Osteocyte (in vitro differentiated cells): ENCODE results near the gene BCKDHB. TPM values are rescaled to one million over a fixed set of nuclear protein-coding genes. Genes with fewer than 3 reads are reported as not detected.

ENCODE experiments used
- DNase-seq: peaks from one replicate; pipeline ENCODE4 v3.0.0; 2021; ENCODE audit warnings: mixed read lengths; ENCODE audit not compliant: unreplicated experiment; ENCODE audit errors: extremely low spot score
- H3K27ac Mint-ChIP-seq: one replicate; pipeline ENCODE4 v1.8.0; 2021; ENCODE audit warnings: mild to moderate bottlenecking, mixed read lengths; ENCODE audit not compliant: unreplicated experiment
- H3K27me3 Mint-ChIP-seq: one replicate; pipeline ENCODE4 v1.8.0; 2021; ENCODE audit warnings: mixed read lengths; ENCODE audit not compliant: unreplicated experiment
- H3K36me3 Mint-ChIP-seq: one replicate; pipeline ENCODE4 v1.8.0; 2021; ENCODE audit warnings: mixed read lengths; ENCODE audit not compliant: unreplicated experiment
- H3K4me1 Mint-ChIP-seq: one replicate; pipeline ENCODE4 v1.8.0; 2021; ENCODE audit warnings: mixed read lengths; ENCODE audit not compliant: unreplicated experiment
- H3K4me3 Mint-ChIP-seq: one replicate; pipeline ENCODE4 v1.8.0; 2021; ENCODE audit warnings: mild to moderate bottlenecking, moderate library complexity, mixed read lengths; ENCODE audit not compliant: unreplicated experiment
- H3K9me3 Mint-ChIP-seq: one replicate; pipeline ENCODE4 v1.8.0; 2021; ENCODE audit warnings: mixed read lengths; ENCODE audit not compliant: unreplicated experiment
- total RNA-seq: library from RNA; stranded (reverse); gene quantifications from 2 replicates; pipeline ENCODE4 v1.2.1, GENCODE V29; 2021
- TF ChIP-seq, protein P1 (sequence below): fragments of 200-600 bp; sonication (generic); IDR thresholded peaks from 2 replicates; pipeline ENCODE4 v1.5.0; 2021; ENCODE audit warnings: antibody characterized with exemption, mild to moderate bottlenecking, moderate library complexity

The BCKDHB gene
- total RNA-seq, 1 donor from 2014 or later = 20.4 TPM

DNA sequence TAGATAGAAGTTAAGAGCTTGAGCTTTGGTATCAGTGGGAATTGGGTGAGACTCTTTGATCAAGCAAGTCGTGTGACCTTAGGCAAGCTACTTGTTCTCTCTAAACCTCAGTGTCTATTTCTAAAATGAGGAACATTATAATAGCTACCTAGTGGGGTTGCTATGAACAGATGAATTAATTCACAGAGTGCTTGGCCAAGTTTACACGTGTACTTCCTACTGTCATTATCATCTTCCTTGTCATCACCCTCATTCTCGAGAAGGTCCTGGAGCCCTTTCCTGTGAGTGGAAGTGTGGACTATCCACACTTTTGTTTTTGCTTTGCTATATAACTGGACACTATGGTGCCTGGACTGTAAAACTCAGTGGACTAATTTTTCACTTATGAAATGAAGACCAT, 64.0 kb downstream of the BCKDHB start:
- H3K9me3 Mint-ChIP-seq = no peaks in the 10 kb centered on the region
- H3K4me3 Mint-ChIP-seq = no peak overlapping the region
- H3K4me1 Mint-ChIP-seq = peaks cover 5% of the 10 kb centered on the region
- DNase-seq = no peak
- TF ChIP-seq, protein P1, sequence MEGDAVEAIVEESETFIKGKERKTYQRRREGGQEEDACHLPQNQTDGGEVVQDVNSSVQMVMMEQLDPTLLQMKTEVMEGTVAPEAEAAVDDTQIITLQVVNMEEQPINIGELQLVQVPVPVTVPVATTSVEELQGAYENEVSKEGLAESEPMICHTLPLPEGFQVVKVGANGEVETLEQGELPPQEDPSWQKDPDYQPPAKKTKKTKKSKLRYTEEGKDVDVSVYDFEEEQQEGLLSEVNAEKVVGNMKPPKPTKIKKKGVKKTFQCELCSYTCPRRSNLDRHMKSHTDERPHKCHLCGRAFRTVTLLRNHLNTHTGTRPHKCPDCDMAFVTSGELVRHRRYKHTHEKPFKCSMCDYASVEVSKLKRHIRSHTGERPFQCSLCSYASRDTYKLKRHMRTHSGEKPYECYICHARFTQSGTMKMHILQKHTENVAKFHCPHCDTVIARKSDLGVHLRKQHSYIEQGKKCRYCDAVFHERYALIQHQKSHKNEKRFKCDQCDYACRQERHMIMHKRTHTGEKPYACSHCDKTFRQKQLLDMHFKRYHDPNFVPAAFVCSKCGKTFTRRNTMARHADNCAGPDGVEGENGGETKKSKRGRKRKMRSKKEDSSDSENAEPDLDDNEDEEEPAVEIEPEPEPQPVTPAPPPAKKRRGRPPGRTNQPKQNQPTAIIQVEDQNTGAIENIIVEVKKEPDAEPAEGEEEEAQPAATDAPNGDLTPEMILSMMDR = no peak
- H3K27me3 Mint-ChIP-seq = no peaks in the 10 kb centered on the region
- peaks cover 8% of the 10 kb centered on the region for H3K36me3 Mint-ChIP-seq
- no peak overlapping the region for H3K27ac Mint-ChIP-seq

GRCh38 chr6:80173411-80173810, 66.9 kb downstream of the BCKDHB start:
- TF ChIP-seq, protein P1 = no peak
- Mint-ChIP-seq H3K4me1 (peaks cover 8% of the 10 kb centered on the region), H3K27me3 (no peaks in the 10 kb centered on the region), H3K4me3 (no peak overlapping the region), H3K27ac (no peak overlapping the region), H3K36me3 (peaks cover 8% of the 10 kb centered on the region), H3K9me3 (no peaks in the 10 kb centered on the region)
- DNase-seq = no peak

DNA sequence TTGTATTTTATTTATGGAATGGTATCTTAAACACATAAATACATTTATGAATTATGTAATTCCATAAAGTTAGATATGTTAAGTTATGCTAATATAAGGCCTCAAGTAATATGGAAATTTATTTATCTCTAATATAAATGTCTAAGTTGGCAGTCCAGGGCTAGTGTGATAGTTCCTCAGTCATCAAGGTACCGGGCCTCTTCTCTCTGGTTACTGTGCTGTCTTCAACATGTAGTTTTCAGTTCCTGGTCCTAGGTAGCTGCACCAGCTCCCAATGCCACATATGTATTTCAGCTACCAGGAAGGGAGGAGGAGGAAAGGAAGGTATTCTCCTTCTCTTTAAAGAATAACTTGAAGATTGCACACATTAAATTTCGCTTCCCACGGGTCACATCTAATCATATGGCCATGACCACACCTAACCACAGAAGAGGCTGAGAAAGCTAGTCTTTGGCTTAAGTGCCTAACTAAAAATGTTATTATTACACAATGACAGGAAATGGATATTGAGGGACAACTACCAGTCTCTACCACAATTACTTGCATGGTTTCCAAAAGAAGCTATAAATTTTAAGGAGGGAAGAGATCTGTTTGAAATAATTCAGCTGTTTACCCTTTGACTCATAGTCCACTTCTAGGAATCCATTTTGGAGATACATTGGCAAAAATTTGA, 68.6 kb downstream of the BCKDHB start:
- Mint-ChIP-seq H3K9me3 (no peaks in the 10 kb centered on the region), H3K27me3 (no peaks in the 10 kb centered on the region), H3K27ac (no peak overlapping the region), H3K36me3 (peaks cover 9% of the 10 kb centered on the region), H3K4me1 (peaks cover 8% of the 10 kb centered on the region), H3K4me3 (no peak overlapping the region)
- no peak for DNase-seq
- TF ChIP-seq, protein P1 = no peak

DNA sequence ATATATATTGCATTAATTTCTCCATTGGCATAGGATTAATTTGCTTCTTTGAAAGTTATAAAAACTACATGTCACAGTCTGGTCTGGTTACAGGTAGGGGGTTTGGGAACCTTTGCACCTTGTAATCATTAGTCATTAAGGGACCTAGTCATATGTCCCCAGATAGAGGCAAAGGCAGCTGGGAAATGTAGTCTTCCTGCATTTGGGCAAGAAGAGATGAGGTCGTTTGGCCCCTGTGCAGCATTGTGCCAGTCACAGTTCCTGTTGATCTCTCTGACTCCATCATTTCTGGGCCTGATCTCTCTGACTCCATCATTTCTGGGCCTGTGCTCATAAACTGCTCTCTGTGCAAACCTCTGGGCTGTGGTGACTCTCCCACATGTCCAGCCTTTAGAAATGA, 73.2 kb downstream of the BCKDHB start:
- Mint-ChIP-seq H3K36me3 (peaks cover 4% of the 10 kb centered on the region), H3K4me3 (no peak overlapping the region), H3K9me3 (no peaks in the 10 kb centered on the region), H3K27ac (no peak overlapping the region), H3K27me3 (no peaks in the 10 kb centered on the region), H3K4me1 (peaks cover 23% of the 10 kb centered on the region)
- TF ChIP-seq, protein P1 = no peak
- no peak for DNase-seq

GRCh38 chr6:80181352-80182081, 75.0 kb downstream of the BCKDHB start:
- peak overlapping the region; percentile 67 for H3K27ac Mint-ChIP-seq

More at GRCh38 chr6:80181352-80182081, 75.0 kb downstream of the BCKDHB start:
- Mint-ChIP-seq H3K27me3 (no peaks in the 10 kb centered on the region), H3K36me3 (peaks cover 11% of the 10 kb centered on the region), H3K9me3 (peaks cover 6% of the 10 kb centered on the region), H3K4me3 (no peak overlapping the region), H3K4me1 (peaks cover 17% of the 10 kb centered on the region)
- DNase-seq = no peak
- TF ChIP-seq, protein P1 = no peak
